Stimulated activated CD4-positive, alpha-beta T cell treated with anti-CD3 and anti-CD28 coated beads, Interleukin-4, amount 100 ng/mL, for 24 hours (primary cell): ENCODE data around the gene SRC.
"Not testable (repeated sequence)": the region's sequence is repeated elsewhere in the genome, so short reads cannot be mapped to it uniquely, and the experiment has no call there.

Experiments
- DNase-seq: peaks from one replicate; pipeline ENCODE4 v3.0.0-alpha.2; 2020

SRC gene

GRCh38 chr20:37364927-37365272, 19.0 kb downstream of the SRC start:
- DNase-seq: no peak

GRCh38 chr20:37365760-37366638, 20.1 kb downstream of the SRC start:
- no peak for DNase-seq

GRCh38 chr20:37366743-37367142, 20.8 kb downstream of the SRC start:
- DNase-seq: no peak

GRCh38 chr20:37369846-37370245, 23.9 kb downstream of the SRC start:
- no peak for DNase-seq

GRCh38 chr20:37371845-37372244, 25.9 kb downstream of the SRC start:
- DNase-seq: not testable (repeated sequence)

- DNase-seq: no peak
Measured at GRCh38 chr20:37372441-37372840, 26.5 kb downstream of the SRC start.

- no peak for DNase-seq
Measured at GRCh38 chr20:37373020-37373598, 27.2 kb downstream of the SRC start.

GRCh38 chr20:37375227-37375626, 29.3 kb downstream of the SRC start:
- no peak for DNase-seq

GRCh38 chr20:37376324-37376723, 30.4 kb downstream of the SRC start:
- no peak for DNase-seq

- no peak for DNase-seq
Measured at GRCh38 chr20:37376791-37377190, 30.9 kb downstream of the SRC start.

- DNase-seq: no peak
Measured at GRCh38 chr20:37377346-37378081, 31.6 kb downstream of the SRC start.

GRCh38 chr20:37378420-37378784, 32.5 kb downstream of the SRC start:
- no peak for DNase-seq

- DNase-seq: no peak
Measured at GRCh38 chr20:37378785-37379598, 33.1 kb downstream of the SRC start.

GRCh38 chr20:37379967-37380828, 34.3 kb downstream of the SRC start:
- no peak for DNase-seq

- no peak for DNase-seq
Measured at GRCh38 chr20:37380864-37381579, 35.1 kb downstream of the SRC start.

- no peak for DNase-seq
Measured at GRCh38 chr20:37381621-37382471, 35.9 kb downstream of the SRC start.

- no peak for DNase-seq
Measured at GRCh38 chr20:37382482-37383120, 36.7 kb downstream of the SRC start.

- DNase-seq: no peak
Measured at GRCh38 chr20:37383229-37383989, 37.5 kb downstream of the SRC start.

GRCh38 chr20:37384683-37385174, 38.8 kb downstream of the SRC start:
- DNase-seq: peak; percentile 76
